Cardiac muscle cell (in vitro differentiated cells and primary cell): Measurements from ENCODE around the gene FBXO8. TPM values are rescaled to one million over a fixed set of nuclear protein-coding genes. Genes with fewer than 3 reads are reported as not detected.

Source experiments
- DNase-seq, 2 donors: peaks; one replicate each; pipeline versions ENCODE4 v3.0.0 to v3.0.0-alpha.2; 2010 to 2017; ENCODE audit warnings: low read depth in 1 of 2, low spot score in 1 of 2
- H3K27ac ChIP-seq: fragments of 200-600 bp; sonication (generic); 2 replicates; pipeline ENCODE4 v1.5.1; 2016
- H3K27me3 ChIP-seq: fragments of 200-600 bp; sonication (generic); 2 replicates; pipeline ENCODE4 v1.6.0; 2016; ENCODE audit warnings: control low read depth
- H3K36me3 ChIP-seq: fragments of 200-600 bp; sonication (generic); 2 replicates; pipeline ENCODE4 v1.5.1; 2016; ENCODE audit warnings: control low read depth
- H3K4me1 ChIP-seq: fragments of 200-600 bp; sonication (generic); 2 replicates; pipeline ENCODE4 v1.8.1; 2017; ENCODE audit warnings: low read depth, mild to moderate bottlenecking, mixed run types
- H3K4me3 ChIP-seq: fragments of 200-600 bp; sonication (generic); 2 replicates; pipeline ENCODE4 v1.5.1; 2016; ENCODE audit warnings: mild to moderate bottlenecking
- H3K9me3 ChIP-seq: fragments of 200-600 bp; sonication (generic); 2 replicates; pipeline ENCODE4 v1.5.1; 2017; ENCODE audit warnings: low read depth, mild to moderate bottlenecking, control low read depth
- CTCF ChIP-seq: IDR thresholded peaks from 2 replicates; pipeline ENCODE4 v1.5.1; 2012; ENCODE audit warnings: low read depth, mild to moderate bottlenecking, low read length
- polyA plus RNA-seq: library from polyadenylated mRNA; unstranded; fragments of >200 nt; fragmentation: Nextera tagmentation; extraction: Ambion mirVana; gene quantifications from 2 replicates; pipeline ENCODE4 v1.2.1, GENCODE V29; 2016
- total RNA-seq: library from RNA; depleted of rRNA; stranded (reverse); fragments of >200 nt; gene quantifications from 2 replicates; pipeline ENCODE4 v1.2.3, GENCODE V29; 2016

Gene FBXO8
- total and polyA plus RNA-seq, 2 experiments from 2014 or later: 17.5 to 23.5 TPM

GRCh38 chr4:174204164-174204831, 79.2 kb downstream of the FBXO8 start:
- peaks cover 11% of the 10 kb centered on the region for H3K27me3 ChIP-seq
- no peak for TF ChIP-seq CTCF
- DNase-seq: no peak

GRCh38 chr4:174201871-174202270, 81.6 kb downstream of the FBXO8 start:
- no peak for DNase-seq
- Histone ChIP-seq H3K9me3 (no peaks in the 10 kb centered on the region), H3K27me3 (peaks cover under 1% of the 10 kb centered on the region), H3K4me1 (no peaks in the 10 kb centered on the region), H3K27ac (no peak overlapping the region), H3K4me3 (no peak overlapping the region), H3K36me3 (no peaks in the 10 kb centered on the region)
- TF ChIP-seq CTCF: no peak

More at GRCh38 chr4:174204164-174204831, 79.2 kb downstream of the FBXO8 start:
- Histone ChIP-seq H3K9me3 (no peaks in the 10 kb centered on the region), H3K36me3 (no peaks in the 10 kb centered on the region), H3K4me1 (no peaks in the 10 kb centered on the region), H3K27ac (no peak overlapping the region), H3K4me3 (no peak overlapping the region)

GRCh38 chr4:174199735-174200134, 83.7 kb downstream of the FBXO8 start:
- DNase-seq: no peak
- TF ChIP-seq CTCF: no peak
- Histone ChIP-seq H3K27me3 (no peaks in the 10 kb centered on the region), H3K36me3 (no peaks in the 10 kb centered on the region), H3K4me3 (no peak overlapping the region), H3K27ac (no peak overlapping the region), H3K9me3 (no peaks in the 10 kb centered on the region), H3K4me1 (no peaks in the 10 kb centered on the region)

GRCh38 chr4:174198828-174199227, 84.6 kb downstream of the FBXO8 start:
- Histone ChIP-seq H3K27ac (no peak overlapping the region), H3K9me3 (no peaks in the 10 kb centered on the region), H3K27me3 (no peaks in the 10 kb centered on the region), H3K4me1 (no peaks in the 10 kb centered on the region), H3K36me3 (no peaks in the 10 kb centered on the region), H3K4me3 (no peak overlapping the region)
- no peak for TF ChIP-seq CTCF
- DNase-seq: peak in 1 of 2 donors; percentile 84

- H3K27ac ChIP-seq: no peak overlapping the region
- H3K27me3 ChIP-seq: no peaks in the 10 kb centered on the region
- no peaks in the 10 kb centered on the region for H3K36me3 ChIP-seq
- no peak overlapping the region for H3K4me3 ChIP-seq
- no peaks in the 10 kb centered on the region for H3K9me3 ChIP-seq
- no peaks in the 10 kb centered on the region for H3K4me1 ChIP-seq
- no peak for DNase-seq
- TF ChIP-seq CTCF: no peak
Measured at GRCh38 chr4:174198396-174198795, 85.1 kb downstream of the FBXO8 start.
